HG03342 (cell line): ENCODE data around the gene TBCD.

Source experiments
- ATAC-seq: cut with Tn5 transposase; IDR thresholded peaks from one replicate; pipeline ENCODE4 v1.9.1; 2021; ENCODE audit warnings: mild to moderate bottlenecking, moderate library complexity; ENCODE audit not compliant: unreplicated experiment

Gene TBCD

DNA sequence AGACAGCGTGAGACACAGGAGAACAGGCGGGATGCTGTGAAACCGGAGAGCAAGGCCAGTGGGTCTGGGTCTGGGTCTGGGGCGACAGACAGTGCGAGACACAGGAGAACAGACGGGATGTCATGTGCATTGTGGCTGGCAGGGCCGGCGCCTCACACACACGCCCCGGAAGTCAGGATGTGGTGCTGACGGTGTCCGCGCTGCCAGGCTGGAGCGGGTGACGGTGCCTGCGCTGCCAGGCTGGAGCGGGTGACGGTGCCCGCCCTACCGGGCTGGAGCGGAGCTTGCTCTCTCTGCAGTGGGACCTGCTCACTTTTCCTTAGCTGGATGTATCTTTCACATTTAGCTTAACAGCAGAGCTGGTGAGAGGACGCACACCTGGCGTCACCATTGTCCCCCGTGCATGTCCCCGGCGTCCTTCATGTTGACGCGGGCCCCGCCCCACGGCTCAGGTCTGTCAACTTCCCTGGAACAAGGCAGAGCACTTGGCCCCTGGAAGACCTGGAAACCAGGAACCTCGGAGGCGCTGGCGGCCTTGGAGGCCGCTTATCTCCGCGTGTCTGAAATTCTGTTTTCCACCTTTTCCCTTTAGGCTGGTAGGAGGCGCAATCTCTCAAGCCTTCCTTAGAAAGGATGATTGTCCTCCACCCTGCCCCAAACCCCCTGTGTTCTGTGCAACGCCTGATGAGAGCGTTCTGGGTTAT lies 131.0 kb downstream of the TBCD start:
- no peak for ATAC-seq

DNA sequence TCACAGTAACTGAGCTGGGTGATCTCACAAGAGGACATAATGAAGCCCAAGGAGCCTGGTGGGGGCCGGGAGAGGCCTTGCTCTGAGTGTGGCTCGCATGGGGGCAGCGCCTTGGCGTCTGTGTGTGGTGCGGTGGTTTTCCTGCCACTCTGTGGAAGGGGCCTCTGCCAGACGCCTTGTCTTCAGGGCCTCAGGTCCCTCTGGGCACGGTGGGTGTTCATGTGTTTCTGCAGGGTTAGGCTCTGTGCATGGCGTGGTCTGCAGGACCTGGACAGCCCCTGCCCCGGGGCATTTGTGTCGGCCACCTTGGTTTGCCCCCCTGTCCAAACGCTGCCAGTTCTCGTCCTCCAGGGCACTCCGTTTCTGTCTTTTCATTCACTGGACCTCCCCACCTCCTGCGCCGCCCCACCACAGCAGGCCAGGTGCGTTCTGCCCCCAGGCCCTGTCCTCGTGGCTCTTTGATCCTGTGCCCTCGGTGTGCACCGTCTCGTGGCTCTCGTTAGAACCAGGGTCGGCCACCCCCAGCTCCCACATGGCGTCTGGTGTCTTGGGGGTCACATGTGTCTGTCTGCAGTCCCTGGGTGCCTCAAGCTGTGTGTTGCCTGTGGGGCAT lies 131.7 kb downstream of the TBCD start:
- no peak for ATAC-seq

DNA sequence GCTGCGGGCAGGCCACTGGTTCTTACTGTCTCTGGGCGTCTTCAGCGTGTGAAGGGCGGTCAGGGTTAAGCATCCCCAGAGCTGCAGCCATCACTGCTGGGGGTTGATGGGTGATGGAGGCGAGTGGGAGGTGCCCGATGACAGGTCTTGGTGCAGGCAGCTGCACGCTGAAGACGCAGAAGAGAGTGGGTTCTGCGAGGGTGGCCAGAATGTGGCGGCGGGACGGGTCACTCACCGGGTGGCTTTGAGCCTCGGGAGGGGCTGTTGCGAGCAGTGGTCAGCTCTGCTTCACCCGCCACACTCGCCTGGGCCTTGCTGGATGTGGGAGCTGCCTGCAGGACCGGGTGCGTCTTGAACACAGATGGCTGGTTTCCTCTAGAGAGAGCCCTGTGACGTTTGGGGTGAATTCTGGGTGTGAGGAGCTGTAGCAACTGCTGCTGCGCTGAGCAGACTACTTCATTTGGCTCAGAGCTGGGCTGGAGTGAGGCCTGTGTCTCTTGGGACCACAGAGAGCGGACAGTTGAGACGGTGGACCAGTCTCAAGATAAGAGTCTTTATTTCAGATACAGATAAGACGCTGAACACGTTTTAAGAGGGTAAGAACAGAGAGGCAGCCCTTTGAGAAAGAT lies 132.6 kb downstream of the TBCD start:
- no peak for ATAC-seq

DNA sequence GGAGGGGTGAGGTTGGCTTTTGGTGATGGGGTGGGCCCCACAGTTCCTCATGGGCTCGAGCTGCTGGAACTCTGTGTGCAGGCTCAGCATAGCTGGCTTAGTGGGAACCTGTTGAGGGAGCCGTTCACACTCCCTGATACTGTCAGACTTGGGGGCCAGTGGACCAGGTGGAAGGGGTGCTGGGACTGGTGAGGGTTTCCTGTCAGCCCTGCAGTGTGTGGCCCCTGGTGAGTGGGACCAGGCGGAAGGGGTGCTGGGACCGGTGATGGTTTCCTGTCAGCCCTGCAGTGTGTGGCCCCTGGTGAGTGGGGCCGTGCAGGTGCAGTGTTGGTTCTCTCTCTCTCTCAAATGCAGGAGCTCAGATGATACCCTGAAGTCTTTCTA lies 133.1 kb downstream of the TBCD start:
- no peak for ATAC-seq

DNA sequence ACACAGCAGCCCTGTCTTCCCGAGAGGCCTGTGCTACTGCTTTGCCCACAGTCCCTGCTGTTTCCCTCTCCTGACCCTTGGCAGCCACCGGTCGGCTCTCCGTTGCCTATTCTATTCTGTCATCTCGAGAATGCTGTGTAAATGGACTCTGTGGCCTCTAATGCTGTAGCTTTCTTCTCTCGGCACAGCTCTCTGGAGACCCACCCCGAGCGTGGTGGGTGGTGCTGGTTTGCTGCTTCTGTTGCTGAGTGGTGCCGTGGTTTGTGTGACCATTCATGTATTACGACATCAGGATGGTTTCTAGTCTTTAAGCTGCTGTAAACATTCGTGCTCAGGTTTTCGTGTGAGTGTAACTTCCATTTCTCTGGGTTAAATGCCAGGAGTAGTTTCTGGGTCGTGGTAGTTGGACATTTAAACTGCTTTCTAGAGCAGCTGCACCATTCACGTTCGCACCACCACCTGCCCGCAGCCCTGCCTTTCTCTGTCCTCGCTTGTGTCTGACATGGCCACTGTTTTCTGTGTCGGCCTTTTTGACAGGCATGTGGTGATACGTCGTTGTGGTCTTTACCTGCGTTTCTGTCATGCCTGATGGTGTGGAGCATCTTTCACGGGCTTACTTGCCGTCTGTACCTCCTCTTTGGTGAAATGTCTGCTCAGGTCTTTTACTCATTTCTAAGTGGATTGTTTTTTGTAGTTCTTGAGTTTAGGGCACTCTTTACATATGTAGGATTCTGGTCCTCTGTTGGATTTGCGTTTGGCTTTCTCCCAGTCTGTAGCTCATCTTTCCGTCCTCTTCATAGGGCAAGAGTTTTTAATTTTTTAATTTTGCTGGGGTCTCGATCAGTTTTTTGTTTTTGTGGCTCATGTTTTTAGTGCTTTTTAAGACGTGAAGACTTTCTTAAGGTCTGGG lies 135.6 kb downstream of the TBCD start:
- no peak for ATAC-seq

DNA sequence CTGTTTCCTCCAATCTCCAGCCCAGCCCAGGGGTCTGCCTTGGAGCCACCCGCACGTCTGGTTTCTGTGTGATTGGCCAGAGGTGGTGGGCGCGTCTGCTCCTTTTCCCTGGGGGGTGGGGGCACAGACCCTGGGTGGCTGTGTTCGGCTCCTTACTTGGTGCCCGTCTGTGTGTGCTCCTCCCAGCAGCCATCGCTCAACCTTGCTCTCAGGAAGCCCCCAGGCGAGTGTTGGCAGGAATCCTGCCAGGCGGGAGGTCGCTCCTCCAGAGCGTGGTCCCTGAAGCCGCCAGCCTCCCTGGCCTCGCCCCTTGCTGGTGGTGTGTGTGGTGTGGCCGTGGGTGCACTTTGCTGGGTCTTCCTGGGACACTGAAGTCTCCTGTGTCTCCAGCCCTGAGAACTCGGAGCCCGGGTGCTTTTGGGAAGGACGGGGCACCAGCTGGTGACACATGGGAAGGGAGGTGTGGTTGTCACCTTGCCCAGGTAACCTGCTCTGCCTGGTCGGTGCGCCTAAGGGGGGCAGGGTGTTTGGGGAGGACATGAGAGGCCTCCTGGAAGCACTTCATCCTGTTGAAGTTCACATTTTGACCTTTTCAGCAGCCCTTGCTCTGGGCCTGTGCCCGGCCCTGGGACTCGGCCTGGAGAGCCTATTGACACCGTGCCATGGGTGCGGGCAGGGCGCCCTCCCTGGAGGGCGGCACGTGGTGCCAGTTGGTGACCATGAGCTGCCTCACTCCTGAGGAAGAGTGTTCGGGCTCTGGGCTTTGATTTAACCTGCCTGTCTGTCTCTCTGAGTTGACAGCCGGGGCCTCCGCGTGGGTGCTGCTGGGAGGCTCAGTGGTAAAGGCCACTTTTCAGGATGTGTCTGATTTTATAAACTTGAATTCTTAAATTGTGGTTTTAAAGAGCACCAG lies 137.0 kb downstream of the TBCD start:
- no peak for ATAC-seq

DNA sequence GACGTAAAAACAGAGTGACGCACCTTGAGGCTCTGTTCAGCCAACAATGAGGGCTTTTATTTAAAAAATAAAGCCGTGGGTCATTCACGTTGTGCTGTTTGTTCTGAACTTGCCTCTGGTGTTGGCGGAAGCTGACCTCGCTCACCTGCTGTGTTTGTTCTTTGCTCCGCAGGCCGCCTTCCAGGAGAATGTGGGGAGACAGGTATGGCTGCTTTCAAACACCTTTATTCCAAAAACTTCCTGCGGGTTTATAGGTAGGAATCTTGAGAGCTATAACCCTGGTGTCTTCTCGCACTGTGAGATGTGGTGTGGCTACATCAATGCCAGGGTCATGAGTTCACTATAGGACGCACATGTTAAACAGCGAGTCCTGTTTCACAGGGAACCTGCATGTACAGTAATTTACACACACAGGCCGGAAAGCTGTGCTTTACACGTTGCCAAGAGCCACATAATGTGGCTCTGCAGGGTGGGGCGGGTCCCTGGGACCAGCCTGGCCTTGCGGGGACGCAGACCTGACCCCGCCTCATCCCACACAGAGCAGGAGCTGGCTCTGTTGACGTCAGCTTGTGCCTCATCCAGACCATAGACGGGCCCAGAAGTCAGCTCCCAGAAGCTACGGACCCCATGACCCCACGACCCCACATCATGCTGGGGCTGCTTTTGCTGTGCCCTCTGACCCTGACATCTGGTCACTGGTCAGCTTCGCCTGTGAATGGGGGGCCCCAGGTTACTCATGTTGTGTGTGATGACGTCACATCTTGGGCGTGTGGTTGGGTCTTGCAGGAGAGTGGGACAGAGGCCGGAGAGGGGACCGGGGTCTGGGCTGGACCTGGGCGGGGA lies 137.9 kb downstream of the TBCD start:
- no peak for ATAC-seq

DNA sequence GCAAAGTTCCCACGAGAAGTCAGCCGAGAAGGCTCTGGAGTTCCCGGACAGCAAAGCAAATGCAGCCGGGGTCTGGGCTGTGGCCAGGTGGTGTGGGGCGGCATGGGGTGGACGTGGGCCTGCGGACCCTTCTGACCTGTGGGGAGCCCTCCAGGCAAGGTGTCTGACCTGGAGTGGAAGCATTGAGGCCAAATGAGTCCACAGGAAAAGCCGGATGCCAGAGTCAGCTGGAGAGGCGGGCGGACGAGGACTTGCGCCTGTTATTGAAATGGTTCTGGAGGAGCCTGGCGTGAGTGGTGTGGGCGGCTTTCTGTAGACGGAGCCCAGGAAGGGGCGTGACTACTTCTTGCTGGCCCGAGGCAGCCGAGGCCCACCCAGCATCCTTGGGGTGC lies 138.5 kb downstream of the TBCD start:
- ATAC-seq = no peak

DNA sequence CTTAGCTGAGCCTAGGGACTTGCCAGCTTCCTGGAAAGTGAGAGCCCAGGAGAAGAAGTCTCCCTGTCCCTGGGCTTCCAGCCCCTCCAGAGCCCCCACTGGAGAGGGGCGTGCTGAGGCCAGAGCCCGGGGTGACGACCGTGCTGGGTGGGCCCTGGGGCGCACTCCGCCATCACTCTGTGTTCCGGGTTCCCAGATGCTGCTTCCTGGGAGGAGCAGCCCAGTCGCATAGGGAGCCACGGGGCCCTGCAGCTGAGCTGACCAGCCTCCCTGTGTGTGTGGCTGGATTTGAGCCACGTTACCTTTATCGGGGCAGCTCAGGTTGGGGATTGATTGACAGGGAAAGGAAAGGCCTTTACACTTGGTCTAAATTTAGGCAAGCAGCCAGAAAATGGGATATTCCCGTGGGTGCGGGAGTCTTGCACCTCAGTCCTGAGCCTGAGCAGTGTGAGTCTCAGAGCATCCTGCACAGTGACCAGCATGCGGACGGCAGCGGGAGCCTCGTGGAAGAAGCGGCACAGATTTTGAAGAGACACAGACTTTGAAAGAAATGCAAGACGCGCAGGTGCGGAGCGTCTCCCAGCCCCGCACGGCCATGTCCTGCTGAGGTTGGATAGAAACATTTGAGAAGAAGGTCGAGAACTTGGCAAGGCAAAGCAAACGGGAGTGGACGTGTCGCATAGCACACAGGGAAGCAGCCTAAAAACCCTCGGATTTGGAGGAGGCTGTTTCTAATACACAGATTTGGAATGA lies 139.2 kb downstream of the TBCD start:
- ATAC-seq = no peak

DNA sequence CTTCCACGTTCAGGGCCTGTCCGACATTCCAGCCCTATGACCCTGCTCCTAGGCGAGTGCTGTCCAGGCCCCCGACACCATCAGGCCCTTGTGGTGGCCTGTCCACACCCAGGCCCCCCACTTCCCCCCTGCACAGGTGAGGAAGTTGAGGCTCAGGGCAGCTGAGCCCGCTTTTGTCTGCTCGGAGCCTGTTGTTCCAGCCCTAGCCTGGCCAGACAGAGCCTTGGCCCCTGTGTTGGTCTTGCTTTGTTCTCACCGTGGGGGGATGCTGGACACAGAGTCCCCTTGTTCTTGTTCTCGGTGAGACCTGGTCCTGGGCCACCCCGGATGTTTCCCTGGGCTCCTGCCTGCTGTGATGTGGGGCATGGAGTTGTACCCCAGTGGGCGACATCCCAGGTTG lies 140.0 kb downstream of the TBCD start:
- no peak for ATAC-seq

DNA sequence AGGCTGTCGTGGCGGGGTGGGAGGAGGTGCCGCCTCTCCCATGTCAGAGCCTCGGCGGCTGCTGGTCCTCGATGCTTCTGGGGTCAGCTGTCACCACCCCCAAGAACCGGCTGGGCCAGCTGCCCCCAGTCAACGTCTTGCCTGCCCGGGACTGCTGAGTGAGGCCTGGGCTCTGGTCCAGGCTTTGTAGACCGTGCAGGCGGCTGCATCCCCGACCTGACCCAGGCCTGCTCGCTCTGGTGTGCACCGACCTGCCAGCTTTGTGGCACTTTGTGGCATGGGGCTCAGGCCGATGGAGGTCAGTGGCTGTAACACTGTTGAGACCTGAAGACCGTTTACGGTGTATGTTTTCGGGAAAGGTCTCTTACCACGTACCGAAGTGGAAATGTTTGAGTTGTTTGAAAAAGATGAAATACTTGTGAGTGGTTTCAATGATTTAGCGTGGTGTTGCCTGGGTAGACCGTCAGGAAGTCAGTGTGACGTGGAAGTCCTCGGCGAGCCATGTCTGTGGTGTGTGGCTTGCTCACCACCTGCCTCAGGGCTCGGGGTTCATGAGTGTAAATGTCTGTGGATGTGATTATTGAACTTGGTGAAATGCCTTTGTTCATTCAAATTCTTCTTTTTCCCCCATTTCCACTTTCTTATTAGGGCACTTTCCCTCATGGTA lies 141.2 kb downstream of the TBCD start:
- no peak for ATAC-seq

DNA sequence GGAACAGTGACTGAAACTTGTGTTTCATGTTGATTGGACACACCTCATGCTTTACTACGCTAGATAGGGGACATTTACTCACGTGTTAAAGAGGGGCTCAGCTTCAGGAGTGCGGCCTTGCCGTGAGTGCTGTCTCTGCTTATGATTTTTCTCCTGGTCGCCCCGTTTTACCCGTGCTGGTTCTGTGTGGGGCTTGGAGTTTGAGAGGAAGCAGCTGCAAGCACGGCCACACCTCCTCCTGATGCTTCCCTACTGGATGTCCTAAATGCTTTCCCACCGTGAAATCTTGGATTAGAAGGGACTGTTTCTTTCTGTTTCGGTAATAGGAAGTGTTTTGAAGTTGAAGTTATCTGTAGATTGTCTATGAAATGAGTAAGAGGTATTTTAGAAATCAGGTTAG lies 141.9 kb downstream of the TBCD start:
- ATAC-seq = no peak

DNA sequence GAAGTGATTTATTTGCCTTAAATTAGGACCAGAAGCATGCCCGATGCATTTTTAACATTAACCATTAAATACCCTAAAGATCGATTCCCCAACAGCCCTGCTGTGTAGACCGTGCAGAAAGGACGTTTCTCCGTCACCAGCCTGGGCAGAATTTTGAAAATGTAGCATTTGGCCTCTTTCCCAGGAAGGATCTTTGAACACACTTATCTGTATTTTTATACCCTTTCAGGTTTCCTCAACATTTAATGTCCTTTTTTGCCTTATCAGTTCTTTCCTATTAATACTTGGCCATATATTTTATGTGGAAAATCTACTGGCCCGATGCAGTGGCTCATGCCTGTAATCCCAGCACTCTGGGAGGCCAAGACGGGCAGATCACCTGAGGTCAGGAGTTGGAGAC lies 142.5 kb downstream of the TBCD start:
- ATAC-seq = no peak

DNA sequence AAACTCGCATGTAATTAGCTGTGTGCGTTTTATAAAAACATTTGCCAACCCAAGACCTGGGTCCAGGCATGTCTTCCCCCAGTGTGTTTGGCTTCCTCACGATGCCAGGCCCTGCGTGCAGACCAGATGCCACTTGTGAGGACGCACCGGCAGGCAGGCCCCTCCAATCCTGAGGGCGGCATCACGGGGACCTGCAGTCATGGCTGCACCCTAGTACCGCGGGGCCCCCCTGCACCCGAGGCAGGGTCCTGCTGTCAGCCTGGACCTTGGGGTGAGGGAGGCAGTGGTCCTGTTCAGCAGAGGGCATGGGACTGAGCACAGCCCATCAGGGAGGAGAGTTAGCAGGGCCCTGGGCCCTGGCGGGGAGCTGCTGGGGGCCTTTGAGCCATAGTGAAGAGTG lies 143.2 kb downstream of the TBCD start:
- no peak for ATAC-seq

DNA sequence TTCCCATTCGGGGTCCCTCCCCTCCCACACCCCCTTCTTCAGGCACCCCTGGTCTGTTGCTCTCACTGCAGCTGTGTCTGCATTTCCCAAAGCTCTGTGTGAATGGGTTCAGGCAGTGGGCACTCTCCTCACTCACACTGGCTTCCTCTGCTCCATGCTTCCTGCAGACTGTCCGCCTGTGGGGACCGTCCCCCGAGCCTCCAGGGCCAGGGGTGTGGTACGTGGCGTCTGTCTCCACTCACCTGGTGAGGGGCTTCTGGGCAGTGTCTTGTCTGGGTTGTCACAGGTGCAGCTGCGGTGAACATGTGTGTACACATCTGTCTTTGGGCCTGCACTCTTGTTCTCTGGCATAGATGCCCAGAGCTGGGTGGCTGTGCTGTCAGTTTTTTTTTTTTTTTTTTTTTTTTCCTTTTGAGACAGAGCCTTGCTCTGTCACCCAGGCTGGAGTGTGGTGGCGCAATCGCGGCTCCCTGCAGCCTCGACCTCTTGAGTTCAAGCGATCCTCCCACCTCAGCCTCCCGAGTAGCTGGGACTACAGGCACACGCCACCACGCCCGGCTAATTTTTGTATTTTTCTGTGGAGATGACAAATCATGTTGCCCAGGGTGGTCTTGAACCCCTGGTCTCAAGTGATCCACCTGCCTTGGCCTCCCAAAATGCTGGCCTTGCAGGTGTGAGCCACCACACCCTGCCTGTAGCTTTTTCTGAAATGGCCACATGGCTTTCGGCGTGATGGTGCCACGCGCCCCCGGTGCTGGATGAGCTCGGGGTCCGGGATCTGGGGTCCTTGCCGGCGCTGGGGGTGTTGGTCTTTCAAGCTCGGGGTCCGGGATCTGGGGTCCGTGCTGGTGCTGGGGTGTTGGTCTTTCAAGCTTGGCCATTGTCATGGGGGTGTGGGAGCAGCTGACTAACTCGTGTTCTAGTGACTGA lies 144.5 kb downstream of the TBCD start:
- ATAC-seq = no peak

DNA sequence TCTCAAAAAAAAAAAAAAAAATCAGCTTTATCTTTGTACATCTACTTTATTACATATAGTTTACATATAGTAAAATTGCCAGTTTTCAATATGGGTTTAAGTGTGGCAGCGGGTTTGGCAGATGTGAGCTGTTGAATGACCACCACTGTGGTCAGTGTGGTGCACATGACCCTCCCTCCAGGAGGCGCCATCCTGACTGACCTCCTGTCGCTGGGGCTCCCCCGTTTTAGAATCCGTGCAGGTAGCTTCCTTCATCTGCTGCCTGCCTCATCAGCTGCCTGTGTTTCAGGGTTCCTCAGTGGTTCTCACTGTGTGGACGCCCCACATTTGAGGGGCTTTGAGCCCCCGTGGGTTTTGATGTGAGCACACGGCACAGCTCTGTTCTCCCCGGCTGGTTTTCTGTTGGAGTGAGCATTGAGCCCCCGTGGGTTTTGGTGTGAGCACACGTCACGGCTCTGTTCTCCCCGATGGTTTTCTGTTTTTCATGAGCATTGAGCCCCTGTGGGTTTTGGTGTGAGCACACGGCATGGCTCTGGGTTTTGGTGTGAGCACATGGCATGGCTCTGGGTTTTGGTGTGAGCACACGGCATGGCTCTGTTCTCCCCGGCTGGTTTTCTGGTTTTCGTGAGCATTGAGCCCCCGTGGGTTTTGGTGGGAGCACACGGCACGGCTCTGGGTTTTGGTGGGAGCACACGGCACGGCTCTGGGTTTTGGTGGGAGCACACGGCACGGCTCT lies 145.8 kb downstream of the TBCD start:
- no peak for ATAC-seq
